ENCODE data around the gene KIF2C.
"Not testable (repeated sequence)": the region's sequence is repeated elsewhere in the genome, so short reads cannot be mapped to it uniquely, and the experiment has no call there.

DNA sequence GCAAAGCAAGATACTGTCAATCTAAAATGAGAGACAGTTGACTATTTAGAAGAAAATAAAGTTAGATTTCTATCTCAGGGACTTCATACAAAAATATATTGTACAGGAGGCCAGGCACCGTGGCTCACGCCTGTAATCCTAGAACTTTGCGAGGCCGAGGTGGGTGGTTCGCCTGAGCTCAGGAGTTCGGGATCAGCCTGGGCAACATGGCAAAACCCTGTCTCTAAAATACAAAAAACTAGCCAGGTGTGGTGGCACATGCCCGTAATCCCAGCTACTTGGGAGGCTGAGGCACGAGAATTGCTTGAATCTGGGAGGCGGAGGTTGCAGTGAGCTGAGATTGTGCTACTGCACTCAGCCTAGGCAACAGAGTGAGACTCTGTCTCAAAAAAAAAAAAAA, 76.3 kb downstream of the KIF2C start:
- not testable (repeated sequence) for TF ChIP-seq YY1 (IDR thresholded peaks at IDR 0.05; ENCODE audit: insufficient read depth, insufficient read length); SUZ12 (IDR thresholded peaks at IDR 0.05; ENCODE audit: extremely low read depth, insufficient read depth, insufficient read length)

Measured in NT2/D1 (cell line).